HG03103 (cell line): ENCODE data around the gene PRPSAP1.
"Not testable (repeated sequence)": the region's sequence is repeated elsewhere in the genome, so short reads cannot be mapped to it uniquely, and the experiment has no call there.

ENCODE experiments used
- ATAC-seq: cut with Tn5 transposase; IDR thresholded peaks from one replicate; pipeline ENCODE4 v1.9.1; 2021; ENCODE audit warnings: low read depth; ENCODE audit not compliant: unreplicated experiment

Gene PRPSAP1

GRCh38 chr17:76363107-76363842, 9.6 kb upstream of the PRPSAP1 start:
- ATAC-seq, result no peak

GRCh38 chr17:76360461-76360860, 6.7 kb upstream of the PRPSAP1 start:
- ATAC-seq, result no peak

- not testable (repeated sequence) for ATAC-seq
These were observed 6.1 kb upstream of the PRPSAP1 start for GRCh38 chr17:76359776-76360175.

- ATAC-seq, result no peak
These were observed 5.7 kb upstream of the PRPSAP1 start for GRCh38 chr17:76359375-76359774.

- ATAC-seq, result no peak
These were observed 4.0 kb upstream of the PRPSAP1 start for GRCh38 chr17:76357597-76358158.

- no peak for ATAC-seq
These were observed 3.2 kb upstream of the PRPSAP1 start for GRCh38 chr17:76356803-76357456.

- no peak for ATAC-seq
These were observed 1.1 kb upstream of the PRPSAP1 start for GRCh38 chr17:76354747-76355310.

GRCh38 chr17:76354317-76354729, 607 bp upstream of the PRPSAP1 start:
- ATAC-seq, result no peak

- peak; percentile 7 for ATAC-seq
These were observed 615 bp downstream of the PRPSAP1 start for GRCh38 chr17:76353004-76353598.

GRCh38 chr17:76351526-76352071, 2.1 kb downstream of the PRPSAP1 start:
- no peak for ATAC-seq

GRCh38 chr17:76350463-76350862, 3.3 kb downstream of the PRPSAP1 start:
- ATAC-seq, result no peak

GRCh38 chr17:76346936-76347335, 6.8 kb downstream of the PRPSAP1 start:
- not testable (repeated sequence) for ATAC-seq

GRCh38 chr17:76345377-76345974, 8.2 kb downstream of the PRPSAP1 start:
- ATAC-seq, result no peak

- ATAC-seq, result no peak
These were observed 10.6 kb downstream of the PRPSAP1 start for GRCh38 chr17:76343106-76343505.

- ATAC-seq, result no peak
These were observed 12.4 kb downstream of the PRPSAP1 start for GRCh38 chr17:76341301-76341700.

- no peak for ATAC-seq
These were observed 16.3 kb downstream of the PRPSAP1 start for GRCh38 chr17:76337413-76337777.

GRCh38 chr17:76336756-76337412, 16.8 kb downstream of the PRPSAP1 start:
- no peak for ATAC-seq

GRCh38 chr17:76335716-76336381, 17.9 kb downstream of the PRPSAP1 start:
- ATAC-seq, result no peak

GRCh38 chr17:76333673-76334505, 19.8 kb downstream of the PRPSAP1 start:
- ATAC-seq, result no peak
